HEK293 (cell line): ENCODE measurements around the gene BTD.
A peak's percentile ranks its signal among the peaks of the same experiment; 100 is the strongest.

Source experiments
- CTCF ChIA-PET: fragments of 350-600 bp; formaldehyde crosslinking; extraction: SDS; loops from one replicate; lab custom pipeline; 2021; ENCODE audit warnings: antibody characterized with exemption; lab: Yijun Ruan, JAX
- POLR2A ChIA-PET: fragments of 300-600 bp; formaldehyde crosslinking; extraction: SDS; loops from one replicate; lab custom pipeline; 2020; ENCODE audit warnings: antibody characterized with exemption, inconsistent platforms; lab: Yijun Ruan, JAX
- H3K27ac ChIP-seq: fragments of 200-500 bp; sonication (Bioruptor generic); 2 replicates; pipeline ENCODE4 v1.5.1; 2014; ENCODE audit warnings: low read depth, low read length, control low read depth, inconsistent platforms; ENCODE audit errors: extremely low read depth
- H3K36me3 ChIP-seq, 2 experiments: fragments of 200-500 bp in 1 of 2; sonication (Bioruptor generic) in 1 of 2; 1 replicate in 1 of 2; 2 replicates in 1 of 2; pipeline ENCODE4 v1.5.1; 2014 to 2017; ENCODE audit warnings: inconsistent platforms in 2 of 2, low read length in 2 of 2; ENCODE audit not compliant: control insufficient read depth in 2 of 2, insufficient read depth in 1 of 2
- H3K4me1 ChIP-seq: fragments of 200-500 bp; sonication (Bioruptor generic); 2 replicates; pipeline ENCODE4 v1.5.1; 2014; ENCODE audit warnings: mild to moderate bottlenecking, low read length, inconsistent platforms; ENCODE audit not compliant: control insufficient read depth, insufficient read depth
- H3K4me3 ChIP-seq: 2 replicates; pipeline ENCODE4 v1.5.1; 2011; ENCODE audit warnings: low read depth, mild to moderate bottlenecking, control low read depth, low read length, moderate library complexity
- H3K9me3 ChIP-seq: fragments of 200-500 bp; sonication (Bioruptor generic); 2 replicates; pipeline ENCODE4 v1.5.1; 2014; ENCODE audit warnings: low read depth, low read length, inconsistent platforms; ENCODE audit not compliant: control insufficient read depth, insufficient read depth
- EGR2 ChIP-seq: fragments of 450-650 bp; formaldehyde crosslinking; IDR thresholded peaks from 2 replicates; pipeline ENCODE4 v1.5.1; 2016; ENCODE audit warnings: low read depth, missing biosample characterization, missing genetic modification characterization
- HOXA7 ChIP-seq: sonication (generic); formaldehyde crosslinking; IDR thresholded peaks from 2 replicates; pipeline ENCODE4 v1.8.1; 2022; ENCODE audit warnings: missing genetic modification reagents, borderline replicate concordance
- MZF1 ChIP-seq: fragments of 450-650 bp; formaldehyde crosslinking; IDR thresholded peaks from 2 replicates; pipeline ENCODE4 v1.5.1; 2017; ENCODE audit warnings: missing biosample characterization, missing genetic modification characterization, borderline replicate concordance
- PATZ1 ChIP-seq: fragments of 450-650 bp; formaldehyde crosslinking; IDR thresholded peaks from 2 replicates; pipeline ENCODE4 v1.5.1; 2016; ENCODE audit warnings: missing biosample characterization, missing genetic modification characterization
- ZBTB17 ChIP-seq: fragments of 450-650 bp; formaldehyde crosslinking; IDR thresholded peaks from 2 replicates; pipeline ENCODE4 v1.5.1; 2016; ENCODE audit warnings: missing biosample characterization, missing genetic modification characterization
- ZFHX2 ChIP-seq: fragments of 450-650 bp; formaldehyde crosslinking; conservative IDR thresholded peaks from 2 replicates; pipeline ENCODE4 v1.5.1; 2016; ENCODE audit warnings: missing biosample characterization, missing genetic modification characterization
- ZNF214 ChIP-seq: fragments of 450-650 bp; formaldehyde crosslinking; IDR thresholded peaks from 2 replicates; pipeline ENCODE4 v1.5.1; 2017; ENCODE audit warnings: missing biosample characterization, mild to moderate bottlenecking, missing genetic modification characterization, borderline replicate concordance
- ZNF280C ChIP-seq: fragments of 450-650 bp; formaldehyde crosslinking; IDR thresholded peaks from 2 replicates; pipeline ENCODE4 v1.5.1; 2016; ENCODE audit warnings: missing biosample characterization, missing genetic modification characterization
- ZNF37A ChIP-seq: fragments of 450-650 bp; IDR thresholded peaks from 2 replicates; pipeline ENCODE4 v1.5.1; 2018; ENCODE audit warnings: missing biosample characterization, missing genetic modification characterization
- ZNF433 ChIP-seq: fragments of 450-650 bp; formaldehyde crosslinking; IDR thresholded peaks from 2 replicates; pipeline ENCODE4 v1.5.1; 2016; ENCODE audit warnings: missing biosample characterization, missing genetic modification characterization, low read depth
- ZNF529 ChIP-seq: fragments of 450-650 bp; formaldehyde crosslinking; IDR thresholded peaks from 2 replicates; pipeline ENCODE4 v1.5.1; 2017; ENCODE audit warnings: missing genetic modification characterization, missing biosample characterization; ENCODE audit not compliant: insufficient replicate concordance
- ZNF707 ChIP-seq: fragments of 450-650 bp; formaldehyde crosslinking; IDR thresholded peaks from 2 replicates; pipeline ENCODE4 v1.5.1; 2016; ENCODE audit warnings: missing biosample characterization, missing genetic modification characterization
- TF ChIP-seq, protein P1 (sequence below): fragments of 450-650 bp; formaldehyde crosslinking; IDR thresholded peaks from 2 replicates; pipeline ENCODE4 v1.5.1; 2016; ENCODE audit warnings: missing biosample characterization, missing genetic modification characterization, borderline replicate concordance
- TF ChIP-seq, protein P2 (sequence below): fragments of 450-650 bp; formaldehyde crosslinking; IDR thresholded peaks from 2 replicates; pipeline ENCODE4 v1.5.1; 2016; ENCODE audit warnings: missing biosample characterization, missing genetic modification characterization

Gene BTD

DNA sequence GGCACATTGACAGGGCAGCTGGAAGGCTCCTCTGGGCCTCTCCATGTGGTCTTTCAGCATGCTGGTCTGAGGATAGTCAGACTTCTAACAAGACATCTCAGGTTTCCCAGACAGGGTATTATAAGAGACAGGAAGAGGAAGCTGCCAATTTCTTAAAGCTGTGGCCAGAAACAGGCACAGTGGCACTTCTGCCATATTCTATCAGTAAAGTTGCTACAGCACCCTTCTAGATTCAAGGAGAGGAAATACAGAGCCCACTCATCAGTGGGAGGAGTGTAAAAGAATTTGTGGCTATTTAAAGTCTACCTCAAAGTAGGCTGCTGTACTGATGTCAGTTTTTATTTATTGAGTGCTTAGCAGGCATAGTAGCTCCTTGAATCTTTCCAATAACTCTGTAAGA lies 55.5 kb downstream of the BTD start (continued):
- TF ChIP-seq, protein P1, sequence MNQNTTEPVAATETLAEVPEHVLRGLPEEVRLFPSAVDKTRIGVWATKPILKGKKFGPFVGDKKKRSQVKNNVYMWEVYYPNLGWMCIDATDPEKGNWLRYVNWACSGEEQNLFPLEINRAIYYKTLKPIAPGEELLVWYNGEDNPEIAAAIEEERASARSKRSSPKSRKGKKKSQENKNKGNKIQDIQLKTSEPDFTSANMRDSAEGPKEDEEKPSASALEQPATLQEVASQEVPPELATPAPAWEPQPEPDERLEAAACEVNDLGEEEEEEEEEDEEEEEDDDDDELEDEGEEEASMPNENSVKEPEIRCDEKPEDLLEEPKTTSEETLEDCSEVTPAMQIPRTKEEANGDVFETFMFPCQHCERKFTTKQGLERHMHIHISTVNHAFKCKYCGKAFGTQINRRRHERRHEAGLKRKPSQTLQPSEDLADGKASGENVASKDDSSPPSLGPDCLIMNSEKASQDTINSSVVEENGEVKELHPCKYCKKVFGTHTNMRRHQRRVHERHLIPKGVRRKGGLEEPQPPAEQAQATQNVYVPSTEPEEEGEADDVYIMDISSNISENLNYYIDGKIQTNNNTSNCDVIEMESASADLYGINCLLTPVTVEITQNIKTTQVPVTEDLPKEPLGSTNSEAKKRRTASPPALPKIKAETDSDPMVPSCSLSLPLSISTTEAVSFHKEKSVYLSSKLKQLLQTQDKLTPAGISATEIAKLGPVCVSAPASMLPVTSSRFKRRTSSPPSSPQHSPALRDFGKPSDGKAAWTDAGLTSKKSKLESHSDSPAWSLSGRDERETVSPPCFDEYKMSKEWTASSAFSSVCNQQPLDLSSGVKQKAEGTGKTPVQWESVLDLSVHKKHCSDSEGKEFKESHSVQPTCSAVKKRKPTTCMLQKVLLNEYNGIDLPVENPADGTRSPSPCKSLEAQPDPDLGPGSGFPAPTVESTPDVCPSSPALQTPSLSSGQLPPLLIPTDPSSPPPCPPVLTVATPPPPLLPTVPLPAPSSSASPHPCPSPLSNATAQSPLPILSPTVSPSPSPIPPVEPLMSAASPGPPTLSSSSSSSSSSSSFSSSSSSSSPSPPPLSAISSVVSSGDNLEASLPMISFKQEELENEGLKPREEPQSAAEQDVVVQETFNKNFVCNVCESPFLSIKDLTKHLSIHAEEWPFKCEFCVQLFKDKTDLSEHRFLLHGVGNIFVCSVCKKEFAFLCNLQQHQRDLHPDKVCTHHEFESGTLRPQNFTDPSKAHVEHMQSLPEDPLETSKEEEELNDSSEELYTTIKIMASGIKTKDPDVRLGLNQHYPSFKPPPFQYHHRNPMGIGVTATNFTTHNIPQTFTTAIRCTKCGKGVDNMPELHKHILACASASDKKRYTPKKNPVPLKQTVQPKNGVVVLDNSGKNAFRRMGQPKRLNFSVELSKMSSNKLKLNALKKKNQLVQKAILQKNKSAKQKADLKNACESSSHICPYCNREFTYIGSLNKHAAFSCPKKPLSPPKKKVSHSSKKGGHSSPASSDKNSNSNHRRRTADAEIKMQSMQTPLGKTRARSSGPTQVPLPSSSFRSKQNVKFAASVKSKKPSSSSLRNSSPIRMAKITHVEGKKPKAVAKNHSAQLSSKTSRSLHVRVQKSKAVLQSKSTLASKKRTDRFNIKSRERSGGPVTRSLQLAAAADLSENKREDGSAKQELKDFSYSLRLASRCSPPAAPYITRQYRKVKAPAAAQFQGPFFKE (tag by site-specific recombination): no peak

- ChIA-PET CTCF (no interaction called here), POLR2A (no interaction called here)
- Histone ChIP-seq H3K27ac (no peak overlapping the region), H3K36me3 (no peaks in the 10 kb centered on the region)
- TF ChIP-seq ZFHX2 (tag by site-specific recombination) (peak; percentile 19; the same call in 1 of the 2 replicates), ZNF529 (no peak), ZBTB17 (tag by site-specific recombination) (peak; percentile 48; the same call in 1 of the 2 replicates), MZF1 (tag by site-specific recombination) (0 out of 2 replicates have a peak, but pooled peaks have one; percentile 27), EGR2 (0 out of 2 replicates have a peak, but pooled peaks have one; percentile 7)
- TF ChIP-seq, protein P2, sequence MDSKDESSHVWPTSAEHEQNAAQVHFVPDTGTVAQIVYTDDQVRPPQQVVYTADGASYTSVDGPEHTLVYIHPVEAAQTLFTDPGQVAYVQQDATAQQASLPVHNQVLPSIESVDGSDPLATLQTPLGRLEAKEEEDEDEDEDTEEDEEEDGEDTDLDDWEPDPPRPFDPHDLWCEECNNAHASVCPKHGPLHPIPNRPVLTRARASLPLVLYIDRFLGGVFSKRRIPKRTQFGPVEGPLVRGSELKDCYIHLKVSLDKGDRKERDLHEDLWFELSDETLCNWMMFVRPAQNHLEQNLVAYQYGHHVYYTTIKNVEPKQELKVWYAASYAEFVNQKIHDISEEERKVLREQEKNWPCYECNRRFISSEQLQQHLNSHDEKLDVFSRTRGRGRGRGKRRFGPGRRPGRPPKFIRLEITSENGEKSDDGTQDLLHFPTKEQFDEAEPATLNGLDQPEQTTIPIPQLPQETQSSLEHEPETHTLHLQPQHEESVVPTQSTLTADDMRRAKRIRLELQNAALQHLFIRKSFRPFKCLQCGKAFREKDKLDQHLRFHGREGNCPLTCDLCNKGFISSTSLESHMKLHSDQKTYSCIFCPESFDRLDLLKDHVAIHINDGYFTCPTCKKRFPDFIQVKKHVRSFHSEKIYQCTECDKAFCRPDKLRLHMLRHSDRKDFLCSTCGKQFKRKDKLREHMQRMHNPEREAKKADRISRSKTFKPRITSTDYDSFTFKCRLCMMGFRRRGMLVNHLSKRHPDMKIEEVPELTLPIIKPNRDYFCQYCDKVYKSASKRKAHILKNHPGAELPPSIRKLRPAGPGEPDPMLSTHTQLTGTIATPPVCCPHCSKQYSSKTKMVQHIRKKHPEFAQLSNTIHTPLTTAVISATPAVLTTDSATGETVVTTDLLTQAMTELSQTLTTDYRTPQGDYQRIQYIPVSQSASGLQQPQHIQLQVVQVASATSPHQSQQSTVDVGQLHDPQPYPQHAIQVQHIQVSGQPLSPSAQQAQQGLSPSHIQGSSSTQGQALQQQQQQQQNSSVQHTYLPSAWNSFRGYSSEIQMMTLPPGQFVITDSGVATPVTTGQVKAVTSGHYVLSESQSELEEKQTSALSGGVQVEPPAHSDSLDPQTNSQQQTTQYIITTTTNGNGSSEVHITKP (tag by site-specific recombination): peak; percentile 69
- TF ChIP-seq, all 188 proteins: peak for 5
- Histone ChIP-seq H3K4me3 (no peak overlapping the region), H3K4me1 (no peaks in the 10 kb centered on the region), H3K9me3 (no peaks in the 10 kb centered on the region)
Measured at GRCh38 chr3:15659254-15659975, 57.9 kb downstream of the BTD start.

DNA sequence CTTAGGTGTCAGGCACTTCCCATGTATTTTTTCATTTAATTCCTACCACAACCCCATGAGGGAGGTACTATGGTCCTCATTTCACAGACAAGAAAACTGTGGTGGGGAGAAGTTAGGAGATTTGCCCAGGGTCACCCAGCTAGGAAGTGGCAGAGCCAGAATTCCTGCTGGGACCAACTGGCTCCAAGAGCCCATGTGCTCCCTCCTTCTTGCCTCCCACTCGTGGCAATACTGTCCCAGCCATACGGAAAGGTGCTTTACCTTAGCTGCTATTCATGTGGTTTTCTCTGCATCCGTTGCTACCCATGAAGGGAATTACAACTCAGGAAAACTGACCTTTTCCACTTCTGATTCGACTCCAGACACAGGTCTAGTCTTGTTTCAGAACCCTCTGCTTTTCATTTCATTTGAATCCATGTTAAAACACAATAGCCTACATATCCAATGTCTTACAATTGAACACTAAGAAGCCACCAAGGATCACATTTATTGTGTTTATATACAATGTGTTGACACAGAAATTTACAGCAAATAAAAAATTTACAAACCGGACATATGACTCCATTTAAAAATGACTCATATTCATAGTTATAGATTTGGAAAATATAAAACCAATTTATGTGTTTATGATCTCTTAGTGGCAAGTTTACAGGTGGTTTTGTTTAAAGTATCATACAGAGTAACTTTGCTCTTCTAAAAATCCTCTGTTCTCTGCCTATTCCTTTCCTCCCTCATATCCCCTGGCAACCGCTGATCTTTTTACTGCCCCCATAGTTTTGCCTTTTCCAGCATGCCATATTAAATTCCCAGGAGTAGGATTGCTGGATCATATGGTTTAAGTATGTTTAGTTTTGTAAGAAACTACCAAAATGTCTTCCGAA lies 58.8 kb downstream of the BTD start:
- H3K9me3 ChIP-seq: no peaks in the 10 kb centered on the region
- TF ChIP-seq ZNF214 (tag by site-specific recombination) (no peak), ZNF280C (tag by site-specific recombination) (no peak), ZNF37A (tag by site-specific recombination) (no peak), HOXA7 (CRISPR knock-in tag) (no peak), ZNF433 (tag by site-specific recombination) (no peak), ZNF707 (tag by site-specific recombination) (no peak), PATZ1 (tag by site-specific recombination) (no peak)

More for the DNA sequence above, 58.8 kb downstream of the BTD start:
- H3K4me3 ChIP-seq: no peak overlapping the region
- ChIA-PET CTCF (no interaction called here), POLR2A (no interaction called here)
- H3K36me3 ChIP-seq: no peaks in the 10 kb centered on the region
- H3K4me1 ChIP-seq: no peaks in the 10 kb centered on the region
- no peak overlapping the region for H3K27ac ChIP-seq
